HCT116 (cell line): ENCODE measurements around the gene ZCCHC9.

Experiments used
- CBX3 ChIP-seq: IDR thresholded peaks from 2 replicates; pipeline ENCODE4 v1.6.1; 2012; ENCODE audit warnings: low read depth
- CTCF ChIP-seq, 3 experiments: fragments of 200-600 bp in 1 of 3; sonication (generic) in 1 of 3; IDR thresholded peaks in 2 of 3; conservative IDR thresholded peaks in 1 of 3; 2 replicates each; pipeline ENCODE4 v1.5.1; 2012 to 2017; ENCODE audit warnings: low read depth in 2 of 3, low read length in 2 of 3, antibody characterized with exemption in 1 of 3, borderline replicate concordance in 1 of 3, control low read depth in 1 of 3, mild to moderate bottlenecking in 1 of 3, mixed read lengths in 1 of 3, mixed run types in 1 of 3, moderate library complexity in 1 of 3; ENCODE audit not compliant: insufficient read depth in 1 of 3
- EZH2phosphoT487 ChIP-seq: fragments of 200-600 bp; IDR thresholded peaks from 2 replicates; pipeline ENCODE4 v1.6.1; 2018; ENCODE audit warnings: antibody characterized with exemption, borderline replicate concordance
- POLR2A ChIP-seq: IDR thresholded peaks from 2 replicates; pipeline ENCODE4 v1.7.0; 2011; ENCODE audit warnings: borderline replicate concordance; ENCODE audit not compliant: insufficient read depth, insufficient read length; ENCODE audit errors: extremely low read depth
- REST ChIP-seq: IDR thresholded peaks from 2 replicates; pipeline ENCODE4 v1.6.1; 2012; ENCODE audit warnings: low read depth
- ZNF274 ChIP-seq: fragments of 200-500 bp; sonication (Bioruptor generic); IDR thresholded peaks from 2 replicates; pipeline ENCODE4 v1.6.1; 2014; ENCODE audit warnings: mild to moderate bottlenecking, low read depth, low read length, inconsistent platforms

- TF ChIP-seq CTCF (IDR thresholded peaks at IDR 0.05 in 2 of 3, conservative IDR thresholded peaks at IDR 0.05 in 1 of 3; ENCODE audit: borderline replicate concordance in 1 of 3, insufficient read depth in 1 of 3, low read depth in 2 of 3, low read length in 2 of 3) = no peak
- TF ChIP-seq EZH2phosphoT487 = no peak
- no peak for TF ChIP-seq POLR2A
- no peak for TF ChIP-seq CBX3
- TF ChIP-seq ZNF274 = no peak
- TF ChIP-seq REST = no peak
Measured at GRCh38 chr5:81337803-81338202, 36.4 kb downstream of the ZCCHC9 start.
